Erythroblast (primary cell): ENCODE results near the gene CCDC136.

Source experiments
- GATA1 ChIP-seq: IDR thresholded peaks from 2 replicates; pipeline ENCODE4 v1.6.1; 2011; ENCODE audit warnings: low read depth, mild to moderate bottlenecking, control low read depth, low read length, moderate library complexity
- POLR2A ChIP-seq: IDR thresholded peaks from 2 replicates; pipeline ENCODE4 v1.6.1; 2011; ENCODE audit warnings: mild to moderate bottlenecking, low read length

GRCh38 chr7:128747327-128748079 is 44.3 kb upstream of the CCDC136 start:
- TF ChIP-seq POLR2A (no peak), GATA1 (no peak)
